Urothelium cell line (cell line): ENCODE results near the gene B4GALT7.
"Not testable (repeated sequence)": the region's sequence is repeated elsewhere in the genome, so short reads cannot be mapped to it uniquely, and the experiment has no call there.

ENCODE experiments used
- DNase-seq: peaks from one replicate; pipeline ENCODE4 v3.0.0; 2011; ENCODE audit warnings: low spot score, mixed read lengths
- FAIRE-seq: peaks from 2 replicates; lab custom pipeline; 2011; peaks lifted over from hg19 to GRCh38; lab: Jason Lieb, UNC

The B4GALT7 gene, protein sequence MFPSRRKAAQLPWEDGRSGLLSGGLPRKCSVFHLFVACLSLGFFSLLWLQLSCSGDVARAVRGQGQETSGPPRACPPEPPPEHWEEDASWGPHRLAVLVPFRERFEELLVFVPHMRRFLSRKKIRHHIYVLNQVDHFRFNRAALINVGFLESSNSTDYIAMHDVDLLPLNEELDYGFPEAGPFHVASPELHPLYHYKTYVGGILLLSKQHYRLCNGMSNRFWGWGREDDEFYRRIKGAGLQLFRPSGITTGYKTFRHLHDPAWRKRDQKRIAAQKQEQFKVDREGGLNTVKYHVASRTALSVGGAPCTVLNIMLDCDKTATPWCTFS

GRCh38 chr5:177599731-177600507 is at the start of gene B4GALT7:
TSS of gene B4GALT7 (plus strand) at chr5:177600132. CDS start at chr5:177600211, 79 bp downstream.
- FAIRE-seq: no peak
- DNase-seq: peak; percentile 92

DNA sequence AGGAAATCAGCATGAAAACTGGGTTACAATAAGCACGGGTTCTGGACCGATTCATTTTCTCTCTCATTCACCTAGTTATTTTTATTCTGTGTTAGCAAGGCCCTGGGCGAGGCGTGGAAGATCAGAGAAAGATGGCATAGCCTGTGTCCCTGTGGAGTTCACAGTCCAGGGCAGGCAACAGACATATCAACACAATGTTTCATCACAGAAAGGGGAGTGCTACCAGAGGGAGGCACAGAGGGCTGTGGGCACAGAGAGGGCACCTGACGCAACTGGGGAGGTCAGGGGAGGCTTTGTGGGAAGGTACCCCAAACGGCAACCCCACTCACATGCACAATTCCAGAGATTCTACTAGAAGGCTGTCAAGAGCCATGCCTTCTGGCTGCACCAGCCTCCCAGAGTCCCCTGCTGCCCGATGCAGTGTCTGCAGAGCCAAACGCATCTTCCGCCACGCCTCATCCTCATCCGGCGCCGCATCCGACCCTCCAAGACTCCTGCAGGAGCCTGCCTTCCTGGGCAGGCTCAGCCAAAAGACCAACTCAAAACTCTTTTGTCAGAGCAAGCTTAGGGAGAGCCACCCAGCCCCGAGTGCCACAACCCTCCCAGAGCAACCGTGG is 47.0 kb upstream of the B4GALT7 start:
- peak; percentile 32 for DNase-seq
- FAIRE-seq: no peak

DNA sequence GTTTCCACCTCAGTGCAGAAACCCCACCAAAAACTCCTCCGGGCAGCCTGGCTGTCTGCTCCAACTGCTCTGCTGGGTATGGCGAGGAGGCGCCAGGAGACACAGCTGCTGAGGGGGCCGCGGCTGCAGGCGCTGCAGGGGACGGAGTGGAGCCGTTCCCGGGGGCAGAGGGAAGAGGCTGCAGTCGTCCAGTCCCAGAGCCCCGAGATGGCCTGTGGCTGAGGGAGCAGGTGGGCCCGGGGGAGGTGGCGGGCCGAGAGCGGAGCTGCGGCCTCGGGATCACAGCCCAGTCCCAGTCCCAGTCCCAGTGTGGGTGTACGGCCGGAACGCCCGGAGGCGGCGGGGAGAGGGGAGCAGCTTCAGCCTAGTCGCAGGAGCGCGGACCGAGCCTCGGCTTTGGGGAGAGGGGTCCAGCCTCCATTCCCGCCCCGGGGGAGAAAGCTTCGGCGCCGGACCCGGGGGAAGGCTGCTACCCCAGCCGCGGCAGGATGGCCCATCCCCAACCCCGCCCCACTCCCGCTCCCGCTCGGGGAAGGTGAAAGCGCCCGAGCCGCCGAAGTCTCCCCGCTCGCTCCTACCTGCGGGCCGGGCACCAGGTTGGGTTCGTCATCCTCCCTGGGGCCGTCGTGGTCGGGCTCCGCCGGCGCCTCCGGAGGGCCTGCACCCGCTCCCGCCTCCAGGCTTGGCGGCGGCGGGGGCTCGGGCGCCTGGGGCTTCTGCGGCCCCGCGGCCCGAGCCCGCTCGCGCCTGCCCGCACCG is 46.1 kb upstream of the B4GALT7 start:
- DNase-seq (peak; percentile 65), FAIRE-seq (no peak)

DNA sequence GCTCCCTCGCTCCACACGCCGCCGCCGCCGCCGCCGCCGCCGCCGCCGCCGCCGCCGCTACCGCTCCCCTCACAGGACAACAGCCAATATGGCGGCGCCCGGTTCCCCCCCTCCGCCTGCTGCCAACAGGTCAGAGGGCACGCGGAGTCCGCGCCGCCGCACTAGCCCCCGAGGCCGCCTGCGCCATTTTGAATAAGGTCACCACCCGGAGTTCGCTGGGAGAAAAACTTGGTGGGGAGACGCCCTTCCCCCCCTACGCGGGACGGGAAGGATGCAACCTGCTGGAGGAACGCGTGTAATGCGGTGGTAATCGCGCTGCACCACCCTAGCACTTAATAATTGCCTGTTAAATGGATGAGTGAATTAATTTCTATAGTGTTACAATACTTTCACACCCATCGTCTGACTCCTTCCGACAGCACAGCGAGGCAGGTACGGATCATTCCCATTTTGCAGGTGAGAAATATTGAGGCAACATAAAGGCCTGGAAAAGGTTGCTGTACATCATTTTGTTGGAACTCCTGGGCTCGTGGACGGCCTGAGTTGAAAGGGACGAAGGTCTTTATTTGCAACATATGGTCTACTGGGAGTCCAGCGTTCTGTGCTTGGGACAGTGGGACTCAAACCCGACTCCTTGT is 45.3 kb upstream of the B4GALT7 start, which contains the start of gene FAM193B:
Gene FAM193B, minus strand, starts transcription at position 90 of the 638 bp plus-strand sequence. CDS start 105 bp downstream, outside the sequence.
- DNase-seq: peak; percentile 97
- FAIRE-seq: no peak

DNA sequence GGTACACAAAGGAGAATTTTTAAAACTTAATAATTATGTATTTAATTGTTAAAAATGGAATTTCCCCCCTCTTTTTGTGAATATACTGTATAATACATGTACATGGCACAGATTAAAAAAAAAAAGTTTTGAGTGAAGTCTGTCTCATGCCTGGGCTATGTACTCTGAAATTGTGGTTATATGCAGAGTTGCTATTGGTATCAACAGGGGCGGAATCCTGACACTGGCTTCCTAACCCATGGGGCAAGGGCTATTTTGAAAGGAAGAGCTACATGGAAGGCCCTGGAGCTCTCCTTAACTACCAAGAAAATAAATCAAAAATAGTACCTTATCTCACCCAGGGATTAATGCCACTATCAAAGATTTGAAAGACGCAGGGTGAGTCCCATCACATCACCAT is 44.7 kb upstream of the B4GALT7 start:
- DNase-seq (no peak), FAIRE-seq (no peak)

- DNase-seq: no peak
- FAIRE-seq: no peak
Measured at GRCh38 chr5:177555665-177556064, 44.3 kb upstream of the B4GALT7 start.

DNA sequence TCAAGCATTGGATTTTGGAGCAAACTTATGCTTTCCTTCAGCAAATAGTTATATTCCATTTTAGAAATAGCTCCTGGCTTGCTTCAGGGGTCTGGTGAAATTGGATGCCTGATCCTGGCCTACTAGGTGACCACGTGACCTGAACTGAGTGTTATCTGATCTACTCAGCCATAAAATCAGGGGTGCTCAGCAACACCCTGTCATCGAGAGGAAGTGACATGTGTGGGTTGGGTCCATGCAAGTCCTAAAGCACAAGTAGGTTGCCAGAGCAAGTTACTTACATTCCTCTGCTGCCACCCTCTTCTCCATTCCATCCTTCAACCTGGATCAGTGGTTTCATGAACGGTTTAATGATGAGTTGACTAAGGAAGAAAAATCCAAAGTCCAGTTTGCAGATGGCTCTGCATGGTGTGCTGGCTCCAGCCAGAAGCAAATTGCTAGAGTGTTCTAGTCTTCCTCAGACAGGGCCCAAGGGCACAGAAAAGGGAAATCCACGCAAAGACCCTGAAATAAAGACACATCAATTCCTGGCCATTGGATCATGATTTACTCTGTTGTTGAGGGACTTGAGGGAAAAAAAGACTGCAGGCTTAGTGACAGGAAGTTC is 42.8 kb upstream of the B4GALT7 start:
- FAIRE-seq: no peak

DNA sequence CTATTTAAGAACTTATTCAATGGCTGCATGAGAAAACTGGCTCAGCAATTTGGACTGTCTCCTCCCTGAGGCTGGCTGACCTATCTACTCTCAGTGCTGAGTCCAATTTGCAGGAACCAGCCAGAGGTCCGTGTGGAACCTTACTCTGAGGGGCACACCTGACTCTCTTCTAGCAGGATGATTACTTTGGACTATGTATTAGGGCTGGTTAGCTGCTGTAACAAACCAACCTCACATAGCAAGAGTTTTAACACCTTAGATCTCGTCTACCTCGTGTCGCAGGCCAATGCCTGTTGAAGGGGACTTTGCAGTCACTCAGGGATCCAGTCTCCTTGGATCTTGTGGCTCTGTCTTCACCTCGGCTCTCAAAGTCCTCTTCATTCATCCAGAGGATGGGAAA is 42.1 kb upstream of the B4GALT7 start:
- no peak for DNase-seq
- no peak for FAIRE-seq

More for the DNA sequence above, 42.8 kb upstream of the B4GALT7 start:
- no peak for DNase-seq

- not testable (repeated sequence) for DNase-seq, FAIRE-seq
Measured at GRCh38 chr5:177559446-177559941, 40.4 kb upstream of the B4GALT7 start.

DNA sequence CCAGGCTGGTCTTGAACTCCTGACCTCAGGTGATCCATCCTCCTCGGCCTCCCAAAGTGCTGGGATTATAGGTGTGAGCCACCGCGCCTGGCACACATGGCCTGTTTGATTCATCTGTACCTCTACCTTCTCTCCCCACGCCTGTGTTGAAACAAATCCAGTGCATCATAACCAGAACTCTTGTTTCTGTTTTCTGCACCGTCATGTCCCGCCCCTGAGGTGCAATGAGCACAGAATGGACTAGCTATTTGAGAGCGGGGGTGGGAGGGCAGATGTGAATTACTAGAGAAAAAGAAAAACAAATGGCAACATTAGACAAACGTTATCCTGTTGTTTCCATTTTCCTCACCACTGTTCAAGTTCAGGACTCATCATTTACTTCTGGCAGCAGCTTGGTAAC is 34.9 kb upstream of the B4GALT7 start:
- FAIRE-seq (no peak), DNase-seq (no peak)

DNA sequence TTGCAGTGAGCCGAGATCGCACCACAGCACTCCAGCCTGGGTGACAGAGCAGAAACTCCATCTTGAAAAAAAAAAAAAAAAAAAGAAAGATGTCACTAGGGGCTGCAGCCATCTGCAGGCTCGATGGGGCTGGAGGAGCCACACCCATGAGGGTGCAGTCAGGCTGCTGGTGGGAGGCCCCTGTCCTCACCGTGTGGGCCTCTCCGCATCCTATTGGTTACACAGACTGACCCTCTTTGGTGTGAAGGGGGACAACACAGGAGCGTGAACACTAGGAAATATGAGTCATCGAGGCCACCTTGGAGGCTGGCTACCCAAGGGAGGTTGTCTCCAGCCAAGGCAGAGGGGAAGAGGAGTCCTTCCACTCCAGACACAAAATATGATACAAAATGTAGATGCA is 31.6 kb upstream of the B4GALT7 start:
- no peak for FAIRE-seq
- DNase-seq: no peak

- no peak for FAIRE-seq
- no peak for DNase-seq
Measured at GRCh38 chr5:177569894-177570293, 30.0 kb upstream of the B4GALT7 start.

DNA sequence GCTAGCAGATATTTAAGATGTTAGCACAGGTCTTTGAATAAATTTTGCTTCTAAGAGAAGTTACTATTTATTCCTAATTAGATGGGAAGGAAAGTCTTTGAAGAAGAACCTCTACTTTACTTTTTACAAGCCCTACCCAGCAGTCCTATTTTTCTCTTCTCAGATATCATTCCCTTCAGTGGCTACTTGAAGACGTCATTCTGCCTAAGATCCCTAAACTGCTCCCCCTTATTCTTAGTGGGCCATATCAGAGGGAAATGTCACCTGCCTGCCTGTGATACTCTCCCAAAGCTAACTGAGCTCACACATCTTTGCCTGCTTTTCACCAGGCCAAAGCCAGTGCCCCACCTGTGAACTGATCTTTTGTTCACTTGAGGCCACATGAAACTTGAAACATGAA is 24.4 kb upstream of the B4GALT7 start:
- no peak for FAIRE-seq
- no peak for DNase-seq

DNA sequence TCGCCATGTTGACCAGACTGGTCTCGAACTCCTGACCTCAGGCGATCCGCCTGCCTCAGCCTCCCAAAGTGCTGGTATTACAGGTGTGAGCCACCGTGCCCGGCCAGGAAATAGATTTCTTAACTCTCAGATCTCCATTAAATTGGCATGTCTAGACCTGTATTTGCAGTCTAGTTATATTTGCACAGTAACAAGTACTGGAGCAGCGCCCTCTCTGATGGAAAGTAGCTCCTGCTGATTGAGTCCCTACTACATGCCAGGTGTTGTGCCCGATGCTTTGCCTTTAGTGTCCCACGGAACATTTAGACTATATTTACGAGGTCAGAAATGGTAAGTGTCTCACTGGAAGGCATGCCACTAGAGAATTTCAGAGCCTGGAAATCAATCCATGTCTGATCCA is 23.8 kb upstream of the B4GALT7 start:
- FAIRE-seq (no peak), DNase-seq (no peak)

GRCh38 chr5:177578316-177578715 is 21.6 kb upstream of the B4GALT7 start:
- no peak for DNase-seq
- no peak for FAIRE-seq

DNA sequence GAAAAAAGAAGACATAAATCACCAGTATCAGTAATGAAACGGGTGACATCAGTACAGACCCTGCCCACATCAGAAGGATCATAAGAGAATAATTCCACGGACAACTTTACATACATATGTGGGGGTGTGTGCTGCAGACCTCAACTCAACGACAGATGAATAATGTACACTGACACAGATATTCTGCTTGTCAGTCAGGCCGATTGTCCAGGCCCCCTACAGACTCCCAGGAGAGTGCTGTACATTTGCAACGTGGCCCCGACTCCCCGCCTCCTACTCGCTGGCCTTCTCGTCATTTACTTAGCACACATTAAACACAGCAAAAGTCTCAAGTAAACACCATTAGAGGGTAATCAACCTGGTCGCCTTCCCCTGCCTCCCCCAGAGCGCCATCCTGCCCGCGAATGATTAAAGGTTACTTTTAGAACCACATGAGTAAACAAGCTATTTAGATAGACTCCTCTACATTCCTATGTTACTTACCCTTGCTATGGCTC is 11.5 kb upstream of the B4GALT7 start:
- FAIRE-seq (no peak), DNase-seq (no peak)

- DNase-seq (no peak), FAIRE-seq (no peak)
Measured at GRCh38 chr5:177590406-177590805, 9.5 kb upstream of the B4GALT7 start.

GRCh38 chr5:177591690-177592009 is 8.3 kb upstream of the B4GALT7 start:
- DNase-seq: no peak
- FAIRE-seq: no peak

- peak; percentile 93 for DNase-seq
- peak; percentile 87 for FAIRE-seq
Measured at GRCh38 chr5:177592010-177592834, 7.7 kb upstream of the B4GALT7 start, which contains the start of gene TMED9. TSS of gene TMED9 (plus strand) at chr5:177592203. CDS start at chr5:177592215, 12 bp downstream.
